GM18951 (cell line): ENCODE data around the gene ZNHIT3.

Source experiments
- POLR2A ChIP-seq: IDR thresholded peaks from 4 replicates; pipeline ENCODE4 v1.6.1; 2011; ENCODE audit warnings: mild to moderate bottlenecking; ENCODE audit not compliant: insufficient read length, insufficient read depth; ENCODE audit errors: extremely low read depth
- in situ Hi-C: fragments of 300-500 bp; cut with MboI; formaldehyde crosslinking; loops from one replicate; pipeline ENCODE4 v1.12.0; 2022; ENCODE audit warnings: low sequenced_read_pairs, mixed read lengths, inconsistent platforms; ENCODE audit not compliant: unreplicated experiment

ZNHIT3 gene

DNA sequence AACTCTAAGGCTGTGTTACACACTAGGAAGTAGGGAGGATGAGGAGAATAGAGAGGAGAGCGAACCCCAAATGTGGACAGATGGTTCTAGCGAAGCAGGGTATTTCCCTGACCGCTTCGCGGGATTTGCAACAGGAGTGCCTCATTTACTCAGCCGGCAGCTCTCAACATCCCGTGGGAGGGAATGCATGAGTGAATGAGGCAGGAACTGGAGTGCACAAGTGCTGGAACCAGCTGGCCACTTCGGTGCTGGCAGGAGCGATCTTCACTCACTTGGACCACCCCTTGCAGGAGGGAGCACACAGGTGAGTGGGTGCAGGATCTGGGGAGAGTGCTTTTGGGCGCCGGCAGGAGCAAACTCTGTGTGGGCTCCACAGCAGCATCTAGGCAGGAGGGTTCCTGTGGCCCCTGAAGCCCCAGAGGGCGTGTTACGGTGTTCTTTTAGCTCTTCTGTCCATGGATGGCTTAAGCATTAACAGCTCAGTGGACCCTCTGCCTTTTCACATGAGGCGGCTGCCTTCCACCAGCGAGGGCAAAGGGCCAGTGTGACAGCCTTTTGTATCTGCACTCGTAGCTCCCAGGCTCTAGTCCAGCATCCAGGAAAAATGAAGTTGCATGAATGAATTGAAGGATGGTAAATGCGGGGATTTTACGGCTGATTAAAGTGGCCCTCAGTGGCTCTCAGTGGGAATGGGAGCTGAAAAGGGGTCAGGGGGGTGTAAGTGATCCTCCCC, 17.4 kb upstream of the ZNHIT3 start:
- in situ Hi-C loops = loop anchor here (25.0 kb wide), 1 partner anchor 1718 kb away; the partner anchor contains the start of gene TBC1D3
- TF ChIP-seq POLR2A = no peak

DNA sequence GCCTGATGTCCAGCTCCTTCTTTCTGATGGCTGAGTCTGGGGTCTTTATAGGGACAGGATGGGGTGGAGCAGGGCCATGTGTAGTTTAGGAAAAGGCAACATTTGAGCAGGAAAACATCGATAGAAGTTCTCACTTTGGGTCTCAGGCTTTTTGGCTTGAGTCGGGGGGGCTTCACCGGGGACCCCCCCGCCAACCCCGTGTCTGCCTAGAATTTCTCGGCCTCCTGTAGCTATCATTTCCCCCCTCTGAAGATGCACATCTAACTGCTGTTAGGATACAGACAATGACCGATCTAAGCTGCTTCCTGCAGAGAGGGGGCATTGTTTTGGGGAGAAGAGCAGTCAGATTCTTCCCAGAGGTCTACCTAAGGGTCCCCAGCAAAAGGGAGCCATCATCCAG, 16.7 kb upstream of the ZNHIT3 start:
- TF ChIP-seq POLR2A = no peak
- in situ Hi-C loops = loop anchor here (25.0 kb wide), 1 partner anchor 1718 kb away; the partner anchor contains the start of gene TBC1D3

DNA sequence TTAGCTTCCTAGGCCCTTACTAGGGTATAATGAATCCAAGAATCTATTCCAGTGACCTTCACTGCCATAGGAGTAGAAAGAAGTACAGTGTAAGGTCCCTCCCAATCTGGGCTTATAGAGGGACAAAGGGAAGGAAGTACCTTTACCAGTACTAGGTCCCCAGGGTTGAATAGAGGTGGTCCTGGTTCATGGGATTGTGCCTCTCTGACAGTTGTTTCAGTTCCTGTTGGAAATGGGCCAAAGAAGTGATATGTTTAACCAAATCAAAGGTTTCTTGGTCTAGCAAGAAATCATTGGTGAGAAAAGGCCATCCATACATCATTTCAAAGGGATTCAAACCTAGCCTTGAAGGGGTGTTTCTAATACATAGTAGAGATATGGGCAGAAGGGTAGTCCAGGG, 16.0 kb upstream of the ZNHIT3 start:
- no peak for TF ChIP-seq POLR2A
- in situ Hi-C loops = loop anchor here (25.0 kb wide), 1 partner anchor 1717 kb away; the partner anchor contains the start of gene TBC1D3

DNA sequence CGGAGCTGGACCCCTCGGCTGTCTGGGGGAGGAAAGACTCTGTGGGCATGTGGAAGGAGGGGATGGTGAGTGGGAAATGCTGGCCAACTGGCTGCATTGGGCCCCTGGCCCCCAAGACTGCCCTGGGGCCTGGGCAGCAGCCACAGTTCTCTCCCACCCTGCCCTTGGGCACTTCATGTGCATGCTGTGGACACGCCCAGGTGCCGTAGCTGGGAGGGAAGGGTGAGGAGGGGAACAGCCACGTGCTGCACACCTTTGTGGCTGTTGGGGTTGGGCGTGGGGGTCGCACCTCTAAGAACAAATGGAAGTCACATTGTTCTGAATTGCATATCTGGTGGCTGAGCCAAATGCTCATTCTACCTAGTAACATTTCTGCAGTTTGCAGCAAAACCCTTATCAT, 11.9 kb upstream of the ZNHIT3 start:
- TF ChIP-seq POLR2A = no peak
- in situ Hi-C loops = loop anchor here (25.0 kb wide), 1 partner anchor 1713 kb away; the partner anchor contains the start of gene TBC1D3

DNA sequence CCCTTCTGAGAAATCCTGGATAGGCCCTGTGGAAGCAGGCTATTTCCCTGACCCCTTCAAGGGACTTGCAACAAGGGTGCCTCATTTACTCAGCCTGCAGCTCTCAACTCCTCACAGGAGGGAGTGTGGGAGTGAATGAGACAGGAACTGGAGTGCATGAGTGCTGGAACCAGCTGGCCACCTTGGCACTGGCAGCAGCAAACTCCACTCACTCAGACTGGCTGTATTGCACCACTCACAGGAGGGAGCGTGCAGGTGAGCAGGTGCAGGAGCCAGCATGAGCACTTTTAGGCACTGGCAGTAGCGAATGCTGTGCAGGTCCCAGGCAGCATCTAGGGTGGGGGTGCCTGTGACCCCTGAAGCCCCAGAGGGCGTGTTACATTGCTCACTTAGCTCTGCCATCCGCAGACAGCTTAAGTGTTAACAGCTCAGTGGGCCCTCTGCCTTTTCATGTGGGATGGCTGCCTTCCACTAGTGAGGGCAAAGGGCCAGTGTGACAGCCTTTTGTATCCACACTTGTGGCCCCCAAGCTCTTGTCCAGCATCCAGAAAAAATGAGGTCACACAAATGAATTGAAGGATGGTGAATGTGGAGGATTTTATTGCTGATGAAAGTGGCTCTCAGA, 11.0 kb upstream of the ZNHIT3 start:
- in situ Hi-C loops = loop anchor here (25.0 kb wide), 2 partner anchors 263 to 513 kb away; partner anchors contain the start of gene CCL4L2
- TF ChIP-seq POLR2A = no peak

DNA sequence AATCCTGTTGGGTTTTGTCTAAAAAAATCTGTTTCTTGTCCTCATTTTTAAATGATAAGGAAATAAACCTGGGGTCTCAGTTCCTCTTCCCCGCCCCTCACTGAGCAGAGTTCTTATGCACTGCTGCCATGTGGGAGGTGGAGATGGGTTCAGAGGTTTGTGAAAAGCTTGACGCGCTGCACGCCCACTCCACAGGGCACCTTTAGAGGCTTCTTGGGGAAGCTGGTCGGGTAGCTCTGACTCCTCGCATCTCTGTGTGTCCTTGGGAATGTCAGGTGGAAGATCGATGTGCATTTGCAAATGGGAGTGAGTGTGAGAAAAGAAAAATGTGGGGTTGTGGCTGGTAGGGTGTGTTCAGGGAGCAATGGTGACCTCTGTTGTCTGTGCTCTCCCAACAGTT, 4.7 kb upstream of the ZNHIT3 start:
- no peak for TF ChIP-seq POLR2A
- in situ Hi-C loops = loop anchor here (25.0 kb wide), 2 partner anchors 270 to 520 kb away; partner anchors contain the start of gene CCL4L2

DNA sequence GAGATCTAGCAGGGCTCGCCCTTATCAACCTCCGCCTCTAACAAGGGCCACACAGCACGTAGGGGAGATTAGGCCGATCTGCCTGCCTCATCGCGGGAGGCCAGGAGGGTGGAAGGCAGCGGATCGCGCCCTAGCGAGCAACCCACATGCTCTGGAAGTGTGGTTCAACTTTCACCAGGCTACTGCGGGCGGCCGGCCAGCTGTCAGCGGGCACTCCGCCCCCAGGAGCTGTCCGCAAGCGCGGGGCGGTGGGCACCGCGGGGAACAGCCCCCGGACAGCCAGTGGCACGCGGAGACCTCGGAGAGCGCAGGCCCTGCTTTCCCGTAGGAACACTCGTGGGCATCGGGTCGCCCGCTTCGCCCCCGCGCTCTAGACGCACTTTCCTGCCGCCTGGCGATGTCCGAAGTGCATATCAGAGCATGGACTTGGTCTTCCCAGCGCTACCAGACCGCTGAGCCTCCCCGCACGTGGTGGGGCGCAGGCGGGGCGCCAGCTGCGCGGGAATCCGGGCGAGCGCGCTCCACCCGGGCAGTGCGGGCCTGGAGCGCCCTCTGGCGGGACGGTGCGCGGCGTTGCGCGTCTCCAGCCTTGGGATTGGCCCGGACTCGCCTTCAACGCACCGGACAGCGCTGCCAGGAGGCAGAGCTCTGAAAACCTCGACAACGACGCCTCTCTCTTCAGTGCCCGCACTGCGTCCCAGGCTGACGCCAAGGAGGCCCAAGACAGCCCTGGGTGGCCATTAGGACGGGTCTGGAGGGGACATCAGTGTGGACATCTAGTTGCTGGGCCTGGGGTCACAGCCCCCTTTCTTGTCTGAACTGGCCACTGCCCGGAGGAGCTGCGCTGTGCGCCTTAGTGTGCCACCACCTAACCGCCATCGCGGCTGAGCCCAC, 3.6 kb upstream of the ZNHIT3 start:
- TF ChIP-seq POLR2A = peak; percentile 14
- in situ Hi-C loops = loop anchor here (25.0 kb wide), 2 partner anchors 271 to 521 kb away; partner anchors contain the start of gene CCL4L2

DNA sequence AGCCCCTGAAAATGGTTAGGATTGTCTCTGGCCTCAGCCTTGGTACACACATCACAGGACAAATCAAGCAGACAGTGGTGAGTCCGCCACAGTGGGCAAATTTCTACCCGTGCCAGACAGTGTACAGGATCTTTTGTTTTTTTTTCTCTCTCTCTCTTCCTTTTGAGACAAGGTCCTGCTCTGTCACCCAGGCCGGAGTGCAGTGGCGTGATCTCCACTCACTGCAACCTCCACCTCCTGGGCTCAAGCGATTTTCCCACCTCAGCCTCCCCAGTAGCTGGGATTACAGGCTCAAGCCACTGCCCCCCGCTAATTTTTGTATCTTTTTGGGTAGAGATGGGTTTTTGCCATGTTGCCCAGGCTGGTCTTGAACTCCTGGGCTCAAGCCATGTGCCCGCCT, 2.5 kb upstream of the ZNHIT3 start:
- in situ Hi-C loops = loop anchor here (25.0 kb wide), 2 partner anchors 272 to 522 kb away; partner anchors contain the start of gene CCL4L2

DNA sequence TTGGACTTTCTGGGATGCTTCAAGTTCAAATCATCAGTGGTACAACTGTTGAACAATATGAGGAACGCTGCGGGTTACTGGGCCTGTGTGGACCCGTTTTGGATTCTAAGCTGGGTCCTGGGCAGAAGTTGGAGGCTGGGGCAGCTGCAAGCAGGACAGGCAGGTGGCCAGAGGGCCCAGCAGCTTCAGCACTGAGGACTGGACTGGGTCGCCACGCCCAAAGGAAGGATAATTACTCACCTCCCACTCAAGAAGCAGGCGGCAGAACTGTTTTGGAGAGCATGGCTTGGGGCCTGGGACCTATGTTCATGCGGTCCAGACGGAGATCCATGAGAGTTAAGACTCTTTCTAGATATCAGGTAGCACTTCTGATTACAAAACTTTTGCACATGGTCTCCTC, 1.5 kb upstream of the ZNHIT3 start:
- TF ChIP-seq POLR2A = no peak
- in situ Hi-C loops = loop anchor here (25.0 kb wide), 2 partner anchors 273 to 523 kb away; partner anchors contain the start of gene CCL4L2

DNA sequence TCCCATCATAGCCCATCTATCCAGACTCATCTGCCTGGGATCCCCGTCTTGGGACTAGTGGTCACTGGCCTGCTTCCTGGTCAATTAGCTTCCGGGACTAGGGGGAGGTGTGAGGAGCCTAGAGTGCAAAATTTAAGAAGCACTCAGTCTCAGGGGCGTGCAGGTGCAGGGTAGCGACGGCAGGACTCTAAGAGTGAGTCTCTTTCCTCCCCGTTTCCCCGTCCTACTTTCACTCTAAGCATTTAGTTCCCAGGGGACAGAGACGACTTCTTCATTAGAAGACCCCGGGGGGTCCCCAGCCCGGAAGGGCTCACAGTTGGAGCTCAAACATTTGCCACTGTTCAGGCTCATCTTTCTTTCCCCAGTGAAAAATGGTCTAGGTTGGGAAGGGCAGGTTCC, 677 bp upstream of the ZNHIT3 start:
- in situ Hi-C loops = loop anchor here (25.0 kb wide), 2 partner anchors 274 to 524 kb away; partner anchors contain the start of gene CCL4L2
- TF ChIP-seq POLR2A = no peak

DNA sequence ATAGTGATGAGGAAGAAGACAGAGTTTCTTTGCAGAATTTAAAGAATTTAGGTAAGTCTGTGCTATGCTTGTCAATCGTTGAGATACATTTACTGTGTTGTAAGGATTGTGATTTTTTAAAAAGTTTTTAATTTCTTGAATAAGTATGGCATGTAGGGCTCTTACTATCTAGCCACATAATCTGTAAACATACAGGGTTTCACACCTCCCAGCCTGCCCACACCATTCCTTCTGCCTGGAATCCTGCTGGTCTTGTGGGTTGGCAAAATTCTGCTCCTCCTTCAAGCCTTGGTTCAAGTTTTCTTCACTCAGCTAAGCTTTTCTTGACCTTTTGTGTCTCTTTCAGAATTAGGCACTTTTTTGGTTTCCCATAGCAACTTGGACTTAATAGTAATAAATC, 7.5 kb downstream of the ZNHIT3 start:
- in situ Hi-C loops = loop anchor here (25.0 kb wide), 2 partner anchors 282 to 532 kb away; partner anchors contain the start of gene CCL4L2
- TF ChIP-seq POLR2A = no peak

DNA sequence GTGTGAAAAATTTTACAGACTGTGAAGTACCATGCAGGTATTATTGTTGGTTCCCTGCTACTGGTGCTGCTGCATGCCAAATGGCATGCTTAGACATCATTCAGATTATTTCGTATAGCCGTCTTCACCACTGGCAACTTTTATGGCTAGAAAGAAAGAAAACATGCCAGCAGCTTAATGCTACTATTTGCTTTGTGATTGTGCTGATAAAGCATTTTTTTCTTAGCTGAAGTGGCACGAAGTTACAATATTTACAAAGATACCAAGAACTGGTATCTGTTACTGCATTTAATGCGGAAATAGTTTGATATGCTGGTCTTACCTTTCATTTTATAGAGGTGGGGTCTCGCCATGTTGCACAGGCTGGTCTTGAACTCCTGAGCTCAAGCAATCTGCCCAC, 8.2 kb downstream of the ZNHIT3 start:
- no peak for TF ChIP-seq POLR2A
- in situ Hi-C loops = loop anchor here (25.0 kb wide), 2 partner anchors 282 to 532 kb away; partner anchors contain the start of gene CCL4L2
